GM10266 (cell line): ENCODE data around the gene PDZD2.

Experiments
- DNase-seq: peaks from one replicate; pipeline ENCODE4 v3.0.0; 2012; ENCODE audit errors: extremely low spot score
- TF ChIP-seq, protein P1 (sequence below): IDR thresholded peaks from 2 replicates; pipeline ENCODE4 v1.5.1; 2012; ENCODE audit warnings: mild to moderate bottlenecking, low read depth; ENCODE audit not compliant: control insufficient read depth, insufficient read depth; ENCODE audit errors: missing control alignments

Gene PDZD2

DNA sequence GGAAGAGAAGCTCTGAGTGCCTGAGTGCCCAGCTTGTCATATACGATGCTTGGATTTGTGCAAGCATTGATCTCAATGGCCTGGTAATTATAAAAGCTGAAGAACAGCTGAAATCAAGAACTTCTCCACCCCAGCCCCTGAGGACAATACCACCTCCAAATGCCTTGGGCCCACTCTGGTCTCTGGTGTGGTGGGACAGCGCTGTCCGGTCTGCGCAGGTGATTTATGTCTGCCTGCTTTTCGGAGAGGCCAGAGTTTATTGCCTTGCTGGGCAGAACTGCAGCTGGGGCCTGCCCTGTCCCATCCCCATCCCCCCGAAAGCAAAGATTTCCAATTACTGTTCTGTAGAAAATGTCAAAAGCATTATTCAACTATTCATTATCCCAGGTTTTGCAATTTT, 1.1 kb upstream of the PDZD2 start:
- DNase-seq = no peak
- TF ChIP-seq, protein P1, sequence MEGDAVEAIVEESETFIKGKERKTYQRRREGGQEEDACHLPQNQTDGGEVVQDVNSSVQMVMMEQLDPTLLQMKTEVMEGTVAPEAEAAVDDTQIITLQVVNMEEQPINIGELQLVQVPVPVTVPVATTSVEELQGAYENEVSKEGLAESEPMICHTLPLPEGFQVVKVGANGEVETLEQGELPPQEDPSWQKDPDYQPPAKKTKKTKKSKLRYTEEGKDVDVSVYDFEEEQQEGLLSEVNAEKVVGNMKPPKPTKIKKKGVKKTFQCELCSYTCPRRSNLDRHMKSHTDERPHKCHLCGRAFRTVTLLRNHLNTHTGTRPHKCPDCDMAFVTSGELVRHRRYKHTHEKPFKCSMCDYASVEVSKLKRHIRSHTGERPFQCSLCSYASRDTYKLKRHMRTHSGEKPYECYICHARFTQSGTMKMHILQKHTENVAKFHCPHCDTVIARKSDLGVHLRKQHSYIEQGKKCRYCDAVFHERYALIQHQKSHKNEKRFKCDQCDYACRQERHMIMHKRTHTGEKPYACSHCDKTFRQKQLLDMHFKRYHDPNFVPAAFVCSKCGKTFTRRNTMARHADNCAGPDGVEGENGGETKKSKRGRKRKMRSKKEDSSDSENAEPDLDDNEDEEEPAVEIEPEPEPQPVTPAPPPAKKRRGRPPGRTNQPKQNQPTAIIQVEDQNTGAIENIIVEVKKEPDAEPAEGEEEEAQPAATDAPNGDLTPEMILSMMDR = no peak

DNA sequence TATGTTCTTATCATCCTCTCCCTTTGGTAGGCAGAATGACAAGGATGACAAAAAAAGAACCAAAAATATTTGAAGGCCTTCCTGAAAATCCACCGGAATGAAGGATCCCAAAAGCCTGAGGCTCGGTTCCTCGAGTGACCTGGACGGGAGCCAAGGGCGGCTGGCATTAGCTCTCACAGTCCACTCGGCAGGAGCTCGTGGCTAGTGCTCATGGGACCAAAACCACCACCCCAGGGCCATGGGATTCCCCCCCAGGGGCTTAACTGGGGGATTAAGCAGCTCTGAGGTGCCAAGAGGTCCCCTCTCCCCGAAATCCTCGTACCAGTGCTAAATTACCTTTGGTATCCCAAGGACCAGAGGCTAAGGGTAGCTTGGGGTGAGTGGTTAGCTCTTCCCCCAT, 586 bp upstream of the PDZD2 start:
- TF ChIP-seq, protein P1 = no peak
- DNase-seq = peak; percentile 36

DNA sequence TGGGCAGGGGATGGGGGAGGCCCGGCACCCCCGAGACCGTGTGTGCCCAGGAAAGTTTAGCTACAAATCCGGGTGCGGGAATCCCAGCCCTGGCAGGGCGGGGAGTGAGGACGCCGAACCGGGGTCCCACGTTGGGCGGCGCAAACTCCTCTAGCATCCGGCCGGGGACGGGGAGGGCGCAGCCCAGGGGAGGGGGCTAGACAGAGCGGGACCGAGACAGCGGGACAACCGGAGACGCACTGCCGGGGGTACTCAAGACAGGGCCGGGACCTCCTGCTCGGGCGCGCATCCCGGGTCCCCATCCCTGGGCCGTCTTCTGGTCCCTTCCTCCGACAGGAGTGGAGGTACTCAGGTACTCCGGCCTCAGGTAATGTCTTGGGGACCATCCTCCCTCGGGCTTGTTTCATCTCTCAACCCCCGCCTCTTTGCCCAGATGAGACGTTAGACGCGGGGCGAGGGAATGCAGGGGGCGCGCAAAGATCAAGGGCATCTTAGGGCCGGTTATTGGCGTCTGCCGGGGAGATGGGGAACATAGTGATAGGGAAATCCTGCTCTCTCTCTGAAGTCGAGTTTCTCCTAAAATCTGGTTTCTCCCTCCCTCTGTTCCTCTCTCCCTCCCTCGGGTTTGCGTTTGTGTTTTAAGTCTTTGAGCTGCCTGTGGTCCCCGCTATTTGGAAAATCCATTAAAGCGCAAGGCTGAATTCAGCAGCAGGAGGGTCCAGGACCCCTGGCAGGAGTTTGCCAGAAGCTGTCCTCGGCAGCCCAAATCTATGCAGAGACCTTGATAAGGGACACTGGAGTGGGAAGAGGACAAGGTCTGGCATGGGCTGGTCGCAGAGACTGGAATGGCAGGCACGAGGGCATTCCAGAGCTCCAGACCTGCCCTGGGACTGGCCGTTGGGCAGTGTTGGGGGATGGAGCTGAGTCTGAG, 815 bp downstream of the PDZD2 start:
- no peak for DNase-seq

DNA sequence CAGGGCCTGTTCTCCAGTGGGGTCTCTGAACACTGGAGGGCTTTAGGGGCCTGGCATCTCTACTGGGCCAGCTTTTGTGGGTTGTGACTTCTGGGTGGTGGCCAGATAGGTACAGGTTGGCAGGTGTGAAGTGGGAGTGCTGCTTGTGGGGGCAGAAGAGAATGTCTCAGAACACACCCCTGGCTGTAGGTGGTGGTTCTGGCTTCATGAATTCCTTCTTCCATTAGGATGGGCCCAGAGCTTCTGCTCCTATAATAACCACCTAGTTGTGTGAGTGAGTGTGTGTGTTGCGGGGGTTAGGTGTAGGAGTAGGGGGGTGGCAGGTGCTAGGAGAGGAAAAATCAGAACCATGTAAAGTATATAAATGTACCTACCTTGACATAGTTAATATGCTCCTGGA, 1.6 kb downstream of the PDZD2 start:
- DNase-seq = no peak
- TF ChIP-seq, protein P1 = no peak

More for the DNA sequence above, 815 bp downstream of the PDZD2 start:
- TF ChIP-seq, protein P1 = no peak

DNA sequence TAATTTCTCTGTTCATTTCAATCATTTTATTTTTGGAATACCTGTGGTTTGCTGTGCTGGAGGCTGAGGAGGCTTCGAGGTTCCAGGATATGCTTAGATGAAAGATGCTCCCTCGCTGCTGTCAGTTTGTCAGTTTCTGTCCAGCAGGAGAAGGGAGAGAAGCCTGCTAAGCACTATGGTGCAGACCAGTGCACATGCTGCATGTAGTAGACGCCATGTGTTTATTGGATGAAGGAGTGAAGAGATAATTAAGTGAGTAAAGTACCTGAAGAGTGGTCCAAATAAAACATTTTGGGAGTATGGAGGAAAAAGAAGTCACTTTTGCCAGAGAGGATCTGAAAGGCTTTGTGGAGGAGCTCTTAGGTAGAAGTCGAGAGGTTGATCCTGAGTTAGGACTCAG, 2.1 kb downstream of the PDZD2 start:
- TF ChIP-seq, protein P1 = no peak
- DNase-seq = no peak

DNA sequence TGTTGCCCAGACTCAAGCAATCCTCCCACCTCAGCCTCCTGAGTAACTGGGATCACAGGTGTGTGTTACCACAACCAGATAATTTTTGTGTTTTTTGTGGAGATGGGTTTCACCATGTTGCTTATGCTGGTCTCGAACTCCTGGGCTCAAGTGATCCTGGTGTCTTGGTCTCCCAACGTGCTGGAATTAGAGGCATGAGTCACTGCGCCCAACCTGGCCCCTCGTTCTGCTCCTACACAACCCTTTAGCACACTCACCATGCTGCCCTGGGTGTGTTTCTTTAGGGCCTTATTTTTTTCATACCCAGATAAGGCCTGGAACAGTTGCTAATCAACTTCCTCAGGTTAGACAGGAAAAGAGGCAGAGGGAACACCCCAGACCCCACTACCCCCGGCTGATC, 2.6 kb downstream of the PDZD2 start:
- TF ChIP-seq, protein P1 = no peak
- DNase-seq = no peak

DNA sequence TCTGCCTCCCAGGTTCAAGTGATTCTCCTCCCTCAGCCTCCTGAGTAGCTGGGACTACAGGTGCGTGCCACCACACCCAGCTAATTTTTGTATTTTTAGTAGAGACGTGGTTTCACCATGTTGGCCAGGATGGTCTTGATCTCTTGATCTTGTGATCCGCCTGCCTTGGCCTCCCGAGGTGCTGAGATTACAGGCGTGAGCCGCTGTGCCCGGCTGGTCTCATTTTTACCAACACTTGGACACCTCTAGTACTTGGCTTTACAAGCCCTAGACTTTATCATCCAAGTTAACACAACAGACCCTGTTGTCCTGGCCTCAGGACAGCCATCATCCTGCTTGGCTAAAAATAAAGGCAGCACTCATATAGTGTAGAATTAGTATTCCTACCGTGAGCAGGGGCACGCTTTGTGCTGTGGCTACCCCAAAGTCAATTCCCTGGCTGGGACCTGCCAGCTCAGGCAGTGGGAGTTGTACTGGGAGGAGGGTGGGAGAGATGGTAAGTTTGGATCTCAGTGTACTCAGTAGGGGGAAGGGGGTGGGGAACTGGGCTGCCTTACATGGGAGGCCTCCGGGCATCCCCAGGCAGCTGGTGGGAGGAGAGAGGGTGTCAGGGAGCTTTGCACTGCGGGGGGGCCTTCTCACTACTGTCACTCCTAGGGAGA, 6.6 kb downstream of the PDZD2 start:
- no peak for DNase-seq

More for the DNA sequence above, 6.6 kb downstream of the PDZD2 start:
- TF ChIP-seq, protein P1 = no peak
